Measurements from ENCODE around the gene CNOT3. TPM values are rescaled to one million over a fixed set of nuclear protein-coding genes. Genes with fewer than 3 reads are reported as not detected.

The CNOT3 gene
- total RNA-seq, 1 donor from 2014 or later: 17.7 TPM

DNA sequence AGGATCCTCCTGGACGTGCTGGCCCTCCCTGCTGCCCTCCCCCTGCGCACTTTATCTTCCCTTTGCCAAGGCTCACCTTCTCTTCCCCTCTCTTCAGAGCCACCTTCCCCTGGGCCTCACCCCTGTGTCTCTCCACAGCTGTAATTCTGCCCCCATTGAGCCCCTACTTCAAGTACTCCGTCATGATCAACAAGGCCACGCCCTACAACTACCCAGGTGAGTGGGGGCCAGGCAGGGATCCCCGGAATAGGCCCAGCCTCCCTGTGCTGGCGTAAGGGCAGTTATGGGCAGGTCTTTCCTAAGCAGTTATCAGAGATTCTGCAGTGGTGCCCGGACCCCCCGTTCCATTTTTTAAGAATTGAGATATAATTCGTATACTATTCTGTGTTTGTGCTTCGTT is 31.8 kb upstream of the CNOT3 start:
- intact Hi-C loops (cut with DNase I): no loop called here
- TF ChIP-seq POLR2A (IDR thresholded peaks at IDR 0.05): no peak
- Histone ChIP-seq H3K36me3 (peaks cover 0 to 42% of the 10 kb centered on the region in 2 donors), H3K4me3 (no peak overlapping the region), H3K4me1 (peaks cover 20% of the 10 kb centered on the region), H3K9me3 (no peaks in the 10 kb centered on the region), H3K27me3 (no peaks in the 10 kb centered on the region), H3K27ac (no peak overlapping the region)
- no peak for DNase-seq (ENCODE audit: extremely low spot score in 2 of 2)

DNA sequence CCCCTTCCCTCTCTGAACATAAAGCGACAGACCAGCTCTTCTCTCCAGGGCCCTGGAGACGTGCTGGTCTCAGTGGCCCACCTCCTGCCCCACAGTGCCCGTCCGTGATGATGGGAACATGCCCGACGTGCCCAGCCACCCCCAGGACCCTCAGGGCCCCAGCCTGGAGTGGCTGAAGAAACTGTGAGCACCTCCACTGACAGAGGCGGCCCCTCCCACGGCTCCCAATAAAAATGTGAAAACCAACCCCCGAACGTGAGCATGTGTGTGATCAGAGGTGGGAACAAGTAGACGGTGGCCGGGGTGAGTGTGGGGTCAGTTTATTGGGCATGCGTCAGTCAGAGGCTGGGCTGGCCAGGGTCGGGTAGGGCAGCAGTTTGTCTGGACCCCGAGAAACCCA is 30.8 kb upstream of the CNOT3 start:
- Histone ChIP-seq H3K36me3 (peaks cover 0 to 42% of the 10 kb centered on the region in 2 donors), H3K4me3 (no peak overlapping the region), H3K27ac (no peak overlapping the region), H3K9me3 (no peaks in the 10 kb centered on the region), H3K4me1 (peaks cover 20% of the 10 kb centered on the region), H3K27me3 (no peaks in the 10 kb centered on the region)
- no peak for TF ChIP-seq POLR2A (IDR thresholded peaks at IDR 0.05)
- TF ChIP-seq, protein P1, sequence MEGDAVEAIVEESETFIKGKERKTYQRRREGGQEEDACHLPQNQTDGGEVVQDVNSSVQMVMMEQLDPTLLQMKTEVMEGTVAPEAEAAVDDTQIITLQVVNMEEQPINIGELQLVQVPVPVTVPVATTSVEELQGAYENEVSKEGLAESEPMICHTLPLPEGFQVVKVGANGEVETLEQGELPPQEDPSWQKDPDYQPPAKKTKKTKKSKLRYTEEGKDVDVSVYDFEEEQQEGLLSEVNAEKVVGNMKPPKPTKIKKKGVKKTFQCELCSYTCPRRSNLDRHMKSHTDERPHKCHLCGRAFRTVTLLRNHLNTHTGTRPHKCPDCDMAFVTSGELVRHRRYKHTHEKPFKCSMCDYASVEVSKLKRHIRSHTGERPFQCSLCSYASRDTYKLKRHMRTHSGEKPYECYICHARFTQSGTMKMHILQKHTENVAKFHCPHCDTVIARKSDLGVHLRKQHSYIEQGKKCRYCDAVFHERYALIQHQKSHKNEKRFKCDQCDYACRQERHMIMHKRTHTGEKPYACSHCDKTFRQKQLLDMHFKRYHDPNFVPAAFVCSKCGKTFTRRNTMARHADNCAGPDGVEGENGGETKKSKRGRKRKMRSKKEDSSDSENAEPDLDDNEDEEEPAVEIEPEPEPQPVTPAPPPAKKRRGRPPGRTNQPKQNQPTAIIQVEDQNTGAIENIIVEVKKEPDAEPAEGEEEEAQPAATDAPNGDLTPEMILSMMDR (IDR thresholded peaks at IDR 0.05): no peak
- no peak for TF ChIP-seq POLR2AphosphoS5 (IDR thresholded peaks at IDR 0.05; ENCODE audit: insufficient read depth in 1 of 2, low read depth in 1 of 2)
- intact Hi-C loops (cut with DNase I): no loop called here
- DNase-seq (ENCODE audit: extremely low spot score in 2 of 2): no peak

DNA sequence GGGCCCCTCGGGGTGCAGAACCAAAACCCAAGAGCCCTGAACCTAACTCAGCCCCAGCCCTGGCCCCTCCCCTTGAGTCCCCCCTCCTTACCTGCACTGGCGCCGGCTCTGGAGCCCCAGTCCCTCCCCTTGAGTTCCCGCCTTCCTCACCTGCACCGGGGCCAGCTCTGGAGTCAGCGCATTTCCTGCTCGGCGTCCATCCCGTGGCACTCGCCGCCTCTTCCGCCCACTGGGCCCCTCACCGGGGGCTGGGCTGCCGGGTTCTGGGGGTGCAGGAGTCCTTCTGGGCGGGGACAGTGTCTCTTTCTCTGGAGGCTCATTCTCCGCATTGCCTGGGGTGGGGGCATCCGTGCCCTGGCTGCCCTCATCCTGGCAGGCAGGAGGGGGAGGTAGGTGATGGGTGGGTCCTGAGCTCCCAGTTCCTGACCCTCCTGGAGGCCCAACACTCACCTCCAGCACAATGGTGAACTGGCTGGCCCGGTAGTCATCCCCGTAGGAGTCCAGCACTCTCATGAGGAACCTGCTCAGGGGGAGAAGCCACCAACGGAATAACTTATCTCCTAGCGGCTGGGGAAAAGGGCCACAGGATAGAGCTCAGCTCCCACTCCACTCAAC is 29.6 kb upstream of the CNOT3 start:
- H3K36me3 ChIP-seq: peaks cover 0 to 42% of the 10 kb centered on the region in 2 donors
- DNase-seq (ENCODE audit: extremely low spot score in 2 of 2): no peak
- TF ChIP-seq, protein P1 (IDR thresholded peaks at IDR 0.05): no peak
- TF ChIP-seq POLR2A (IDR thresholded peaks at IDR 0.05) (no peak), POLR2AphosphoS5 (IDR thresholded peaks at IDR 0.05; ENCODE audit: insufficient read depth in 1 of 2, low read depth in 1 of 2) (no peak)
- intact Hi-C loops (cut with DNase I): no loop called here
- H3K4me3 ChIP-seq: no peak overlapping the region
- no peaks in the 10 kb centered on the region for H3K9me3 ChIP-seq
- H3K27me3 ChIP-seq: no peaks in the 10 kb centered on the region
- peaks cover 15% of the 10 kb centered on the region for H3K4me1 ChIP-seq
- H3K27ac ChIP-seq: no peak overlapping the region

DNA sequence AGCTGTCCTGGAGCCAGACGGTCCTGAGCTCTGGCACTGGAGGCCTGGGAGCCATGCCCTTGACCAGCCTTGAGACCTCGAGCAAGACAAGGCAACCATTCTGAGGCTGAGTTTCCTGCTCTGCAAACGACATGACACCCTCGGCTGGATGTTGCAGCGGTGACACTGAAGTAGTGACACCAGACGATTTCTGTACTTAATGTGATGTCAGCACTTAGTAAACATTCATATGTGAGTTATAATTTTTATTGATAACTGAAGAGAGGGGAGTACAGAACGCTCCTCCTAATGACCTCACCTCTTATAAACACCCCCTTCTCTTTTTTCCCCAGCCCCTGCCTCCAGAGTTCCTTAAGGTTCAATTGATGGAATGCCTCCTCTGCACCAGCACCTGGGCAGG is 29.1 kb upstream of the CNOT3 start:
- Histone ChIP-seq H3K36me3 (peaks cover 0 to 42% of the 10 kb centered on the region in 2 donors), H3K9me3 (no peaks in the 10 kb centered on the region), H3K4me3 (no peak overlapping the region), H3K27me3 (no peaks in the 10 kb centered on the region), H3K4me1 (peaks cover 10% of the 10 kb centered on the region), H3K27ac (no peak overlapping the region)
- TF ChIP-seq, protein P1 (IDR thresholded peaks at IDR 0.05): no peak
- TF ChIP-seq POLR2AphosphoS5 (IDR thresholded peaks at IDR 0.05; ENCODE audit: insufficient read depth in 1 of 2, low read depth in 1 of 2): no peak
- TF ChIP-seq POLR2A (IDR thresholded peaks at IDR 0.05): no peak
- no peak for DNase-seq (ENCODE audit: extremely low spot score in 2 of 2)
- intact Hi-C loops (cut with DNase I): no loop called here

DNA sequence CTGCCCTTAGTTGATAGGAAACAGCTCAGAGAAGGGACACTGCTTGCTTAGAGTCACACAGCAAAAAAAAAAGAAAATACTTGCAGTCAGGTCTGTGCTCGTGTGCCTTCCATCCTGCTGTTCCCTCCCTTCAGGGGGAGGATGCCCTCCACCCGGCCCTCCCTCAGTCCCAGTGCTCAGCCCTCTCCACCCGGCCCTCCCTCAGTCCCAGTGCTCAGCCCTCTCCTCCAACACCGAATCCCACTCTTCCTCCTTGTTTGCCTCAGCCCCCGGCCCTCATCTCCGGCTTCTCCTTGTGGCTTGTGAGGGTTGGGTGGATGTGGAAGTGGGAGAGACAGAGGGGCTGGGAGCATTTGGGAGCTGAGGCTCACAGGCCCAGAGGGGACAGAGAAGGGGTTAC is 27.9 kb upstream of the CNOT3 start:
- Histone ChIP-seq H3K4me3 (no peak overlapping the region), H3K27me3 (no peaks in the 10 kb centered on the region), H3K4me1 (peaks cover 10% of the 10 kb centered on the region), H3K27ac (no peak overlapping the region), H3K9me3 (no peaks in the 10 kb centered on the region), H3K36me3 (peaks cover 0 to 42% of the 10 kb centered on the region in 2 donors)
- DNase-seq (ENCODE audit: extremely low spot score in 2 of 2): no peak
- no peak for TF ChIP-seq POLR2A (IDR thresholded peaks at IDR 0.05)
- TF ChIP-seq, protein P1 (IDR thresholded peaks at IDR 0.05): no peak
- TF ChIP-seq POLR2AphosphoS5 (IDR thresholded peaks at IDR 0.05; ENCODE audit: insufficient read depth in 1 of 2, low read depth in 1 of 2): no peak
- intact Hi-C loops (cut with DNase I): no loop called here

Measured in vagina (tissue), 2 donors.